ENCODE results near the gene POC5. TPM values are rescaled to one million over a fixed set of nuclear protein-coding genes. Genes with fewer than 3 reads are reported as not detected.
A peak's percentile ranks its signal among the peaks of the same experiment; 100 is the strongest.
"Not testable (repeated sequence)": the region's sequence is repeated elsewhere in the genome, so short reads cannot be mapped to it uniquely, and the experiment has no call there.

The POC5 gene, protein sequence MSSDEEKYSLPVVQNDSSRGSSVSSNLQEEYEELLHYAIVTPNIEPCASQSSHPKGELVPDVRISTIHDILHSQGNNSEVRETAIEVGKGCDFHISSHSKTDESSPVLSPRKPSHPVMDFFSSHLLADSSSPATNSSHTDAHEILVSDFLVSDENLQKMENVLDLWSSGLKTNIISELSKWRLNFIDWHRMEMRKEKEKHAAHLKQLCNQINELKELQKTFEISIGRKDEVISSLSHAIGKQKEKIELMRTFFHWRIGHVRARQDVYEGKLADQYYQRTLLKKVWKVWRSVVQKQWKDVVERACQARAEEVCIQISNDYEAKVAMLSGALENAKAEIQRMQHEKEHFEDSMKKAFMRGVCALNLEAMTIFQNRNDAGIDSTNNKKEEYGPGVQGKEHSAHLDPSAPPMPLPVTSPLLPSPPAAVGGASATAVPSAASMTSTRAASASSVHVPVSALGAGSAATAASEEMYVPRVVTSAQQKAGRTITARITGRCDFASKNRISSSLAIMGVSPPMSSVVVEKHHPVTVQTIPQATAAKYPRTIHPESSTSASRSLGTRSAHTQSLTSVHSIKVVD
- 11.9 and 12.1 TPM in 2 replicates for total RNA-seq
- polyA plus RNA-seq (2012), result 4.4 TPM

DNA sequence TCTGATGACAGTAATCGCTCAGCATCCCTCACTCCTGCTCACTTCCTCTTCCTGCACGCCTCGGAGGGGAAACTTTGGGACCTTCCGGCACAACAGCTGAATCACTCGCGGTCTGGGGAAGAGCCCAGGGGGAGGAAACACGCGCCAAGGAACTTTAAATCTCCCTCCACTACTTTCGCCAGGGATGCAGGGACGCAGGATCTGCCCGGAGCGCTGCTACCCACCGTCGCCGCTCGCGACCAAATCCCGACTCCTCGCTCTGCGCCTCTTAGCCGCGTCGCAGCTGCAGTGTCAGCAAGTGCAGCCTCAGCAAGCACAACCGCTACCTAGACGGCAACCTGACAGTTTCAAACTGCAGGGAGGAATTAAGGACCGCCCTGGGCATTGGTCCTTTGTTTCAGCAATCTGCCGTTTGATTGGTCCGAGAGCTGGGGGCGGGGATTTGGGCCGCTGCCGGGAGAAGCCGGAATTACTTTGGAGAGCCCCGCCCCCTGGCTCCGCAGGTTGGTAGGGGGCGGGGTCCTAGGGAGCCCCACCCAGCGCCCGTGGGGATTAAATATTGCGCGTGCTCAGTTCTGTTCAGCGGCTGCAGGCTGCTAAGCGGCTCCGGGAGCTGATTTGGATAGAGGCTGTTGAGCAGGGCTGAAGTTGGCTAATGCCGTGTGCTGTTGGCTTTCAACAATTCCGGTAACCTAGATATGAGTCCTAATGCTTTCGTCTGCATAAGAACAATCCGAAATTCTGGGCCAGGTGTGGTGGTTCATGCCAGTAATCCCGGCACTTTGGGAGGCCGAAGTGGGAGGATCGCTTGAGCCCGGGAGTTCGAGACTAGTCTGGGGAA lies at the start of gene POC5:
Gene POC5, minus strand, starts transcription at position 356 of the 841 bp plus-strand sequence. CDS start 4,500 bp downstream, outside the sequence.
- peak; percentile 95 for DNase-seq (ENCODE audit: low read depth)

DNA sequence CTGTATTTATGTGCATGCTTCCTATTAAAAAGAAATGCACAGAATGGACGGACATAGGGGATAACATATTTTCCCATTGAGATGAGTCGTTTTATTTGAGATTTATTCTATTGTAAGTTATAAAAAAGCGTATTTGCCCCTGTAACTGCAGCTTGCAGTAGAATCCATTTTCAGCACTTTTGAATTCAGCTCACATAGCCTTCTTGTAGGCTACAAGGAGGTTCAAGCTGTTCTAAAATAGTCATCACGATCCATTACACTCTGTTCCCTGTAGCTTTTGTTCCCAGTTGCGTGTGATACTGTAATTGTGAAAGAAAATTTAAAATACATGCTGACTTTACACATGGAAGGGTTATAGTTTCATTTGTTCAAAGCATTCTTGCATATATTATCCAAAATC lies 40.9 kb upstream of the POC5 start:
- DNase-seq (ENCODE audit: low read depth), result no peak

DNA sequence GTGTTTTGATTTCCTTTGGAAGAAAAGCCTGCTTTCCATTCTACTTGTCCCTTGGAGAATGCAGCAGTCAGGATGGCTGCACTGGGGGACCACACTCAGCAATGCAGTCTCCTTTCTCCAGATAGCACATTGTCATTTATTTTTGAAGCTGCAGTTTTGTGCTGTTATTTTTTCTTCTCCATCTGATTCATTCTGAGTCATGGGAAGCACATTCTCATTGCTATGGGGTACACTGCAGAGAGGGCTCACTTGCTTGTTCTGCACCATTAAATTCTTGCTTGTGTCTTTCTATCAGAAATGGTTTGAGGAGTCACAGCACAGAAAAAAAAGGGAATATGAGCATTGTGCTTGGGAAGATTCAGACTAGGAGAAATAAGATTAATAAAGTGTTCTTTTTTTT lies 39.7 kb upstream of the POC5 start:
- no peak for DNase-seq (ENCODE audit: low read depth)

DNA sequence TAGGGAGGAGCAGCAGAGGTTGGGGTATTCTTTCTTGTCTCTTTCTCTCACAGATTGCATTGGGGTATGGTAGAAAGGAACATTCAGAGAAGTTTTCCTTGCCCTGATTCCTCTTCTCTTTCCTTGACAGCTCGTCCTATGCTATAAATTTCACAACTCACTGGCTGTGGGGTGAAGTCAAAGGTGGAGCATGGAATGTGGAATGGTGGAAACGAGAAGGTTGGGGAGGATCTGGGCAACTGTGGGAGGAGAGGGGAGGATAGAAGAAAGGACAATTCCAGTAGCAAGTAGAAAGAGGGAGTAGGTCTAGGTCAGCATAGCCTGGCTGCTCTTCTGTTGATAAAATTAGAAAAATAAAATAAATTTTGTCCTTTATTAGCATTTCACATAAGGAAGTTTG lies 39.0 kb upstream of the POC5 start:
- DNase-seq (ENCODE audit: low read depth), result no peak

DNA sequence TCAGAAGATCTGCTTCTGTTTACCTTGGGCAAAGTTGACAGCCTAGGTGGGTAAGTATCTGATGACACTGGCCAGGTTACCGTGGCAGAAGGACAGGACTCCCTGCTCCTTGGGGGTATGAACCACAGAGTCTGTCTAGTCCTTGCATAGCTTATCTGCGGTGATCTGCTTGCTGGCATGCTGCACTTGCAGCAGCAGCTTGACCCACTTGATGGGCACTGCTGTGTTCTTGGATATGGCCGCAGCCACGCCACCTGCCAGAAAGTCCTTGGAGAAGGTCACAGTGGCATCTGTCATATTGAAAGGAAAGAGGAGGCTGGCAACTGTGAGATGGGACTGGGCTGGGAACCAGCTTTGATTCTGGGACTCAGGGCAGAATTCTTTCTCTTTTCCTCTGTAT lies 35.9 kb upstream of the POC5 start:
- peak; percentile 12 for DNase-seq (ENCODE audit: low read depth)

DNA sequence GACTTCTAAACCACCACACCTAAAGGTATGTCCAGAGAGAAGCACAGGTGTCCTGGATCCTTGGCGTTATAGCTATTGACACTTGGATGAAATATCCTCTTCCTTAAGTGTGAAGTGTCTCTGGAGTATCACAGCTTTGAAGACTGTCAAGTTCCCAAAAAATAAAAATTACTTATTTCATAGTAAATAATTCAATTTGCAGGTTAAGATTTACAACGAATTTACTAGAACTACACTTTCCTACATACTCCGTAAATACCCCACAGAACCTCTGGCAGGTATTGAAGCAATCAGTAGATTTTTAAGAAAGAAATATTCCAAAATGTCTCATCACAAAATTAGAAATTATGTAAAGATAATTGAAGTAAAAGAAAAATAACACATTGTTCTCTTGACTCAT lies 27.1 kb upstream of the POC5 start:
- no peak for DNase-seq (ENCODE audit: low read depth)

DNA sequence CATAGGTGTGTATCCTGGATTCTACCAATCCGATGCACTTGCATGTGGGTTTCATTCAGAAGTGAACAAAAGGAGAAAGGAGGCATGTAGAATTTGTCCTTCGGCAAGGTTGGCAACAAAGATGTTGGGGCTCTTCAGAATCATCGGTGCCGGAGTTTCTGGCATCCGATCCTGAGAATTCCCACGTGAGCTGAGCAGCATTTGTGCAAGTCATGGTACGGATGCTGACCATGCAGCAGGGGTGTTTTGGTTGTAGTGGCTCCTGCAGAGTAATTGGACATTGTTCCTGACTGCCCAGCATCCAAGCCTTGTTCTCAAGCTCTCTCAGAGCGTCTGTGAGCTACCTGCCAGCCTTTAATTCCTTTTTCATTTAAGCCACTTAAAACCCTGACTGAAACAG lies 19.0 kb upstream of the POC5 start:
- DNase-seq (ENCODE audit: low read depth), result no peak

DNA sequence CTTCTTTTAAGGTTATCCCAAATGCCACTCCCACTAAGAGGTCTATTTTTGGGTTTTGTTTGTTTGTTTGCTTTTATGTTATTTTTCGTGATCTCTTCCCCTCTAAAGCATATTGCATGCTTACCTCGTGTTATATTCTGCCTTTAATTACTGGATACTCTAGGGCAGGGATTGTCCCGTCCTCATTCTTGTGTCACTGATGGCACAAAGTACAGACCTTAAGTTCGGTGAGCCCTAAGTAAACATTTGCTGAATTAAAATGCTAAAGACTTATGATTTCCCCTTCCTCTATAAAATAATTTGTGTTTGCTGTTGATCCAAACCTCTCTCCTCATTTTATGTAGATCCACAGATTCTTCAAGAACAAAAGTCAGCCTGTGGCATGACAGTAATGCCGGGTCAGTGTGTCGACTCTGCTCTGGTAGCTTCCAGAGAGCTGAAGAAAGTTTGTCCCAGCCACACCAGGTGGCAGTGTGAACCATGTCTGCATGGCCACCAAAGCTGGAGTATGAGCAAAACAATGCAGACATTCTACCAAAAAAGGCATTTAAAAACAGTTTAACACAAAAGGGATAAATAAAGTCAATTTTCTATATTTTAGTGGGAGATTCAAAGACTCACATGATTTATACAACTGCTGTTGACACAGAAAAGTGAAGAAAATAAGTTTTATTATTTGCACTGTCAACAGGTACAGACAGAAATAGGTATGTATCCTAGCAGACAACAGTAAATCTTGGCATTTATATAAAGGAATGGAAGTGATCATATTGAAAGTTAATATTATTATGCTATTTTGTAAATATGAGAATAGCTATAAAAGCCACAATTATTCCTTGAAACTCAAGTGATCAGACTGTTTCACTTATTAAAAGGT lies 17.9 kb upstream of the POC5 start:
- peak; percentile 35 for DNase-seq (ENCODE audit: low read depth)

DNA sequence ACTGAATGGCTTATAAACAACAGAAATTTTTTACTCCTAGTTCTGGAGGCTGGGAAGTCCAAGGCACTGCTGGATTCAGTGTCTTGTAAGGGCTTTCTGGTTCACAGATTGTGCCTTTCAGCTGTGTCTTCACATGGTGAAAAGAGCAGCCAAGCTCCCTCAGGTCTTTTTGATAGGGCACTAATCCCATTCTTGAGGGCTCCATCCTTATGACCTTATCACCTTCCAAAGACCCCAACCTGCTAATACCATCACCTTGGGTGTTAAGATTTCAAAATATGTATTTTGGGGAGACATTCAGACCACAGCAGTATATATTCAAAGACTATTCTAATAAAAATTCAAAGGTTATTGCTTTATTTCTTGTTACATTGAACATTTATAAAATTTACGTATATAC lies 16.5 kb upstream of the POC5 start:
- no peak for DNase-seq (ENCODE audit: low read depth)

DNA sequence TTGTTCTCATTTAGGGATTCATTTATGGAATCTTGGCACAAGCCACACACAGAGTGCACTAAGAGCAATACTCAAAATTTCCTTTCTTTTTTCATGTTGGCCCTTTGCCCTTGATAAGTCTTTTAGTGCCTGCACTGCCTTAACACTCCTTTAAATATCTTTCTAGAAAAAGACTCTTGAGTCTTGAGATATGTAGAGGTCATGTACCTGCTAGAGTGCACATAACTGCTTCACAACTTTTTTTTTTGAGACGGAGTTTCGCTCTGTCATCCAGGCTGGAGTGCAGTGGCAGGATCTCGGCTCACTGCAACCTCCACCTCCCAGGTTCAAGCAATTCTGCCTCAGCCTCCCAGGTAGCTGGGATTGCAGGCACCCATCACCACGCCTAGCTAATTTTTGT lies 14.3 kb upstream of the POC5 start:
- DNase-seq (ENCODE audit: low read depth), result not testable (repeated sequence)

DNA sequence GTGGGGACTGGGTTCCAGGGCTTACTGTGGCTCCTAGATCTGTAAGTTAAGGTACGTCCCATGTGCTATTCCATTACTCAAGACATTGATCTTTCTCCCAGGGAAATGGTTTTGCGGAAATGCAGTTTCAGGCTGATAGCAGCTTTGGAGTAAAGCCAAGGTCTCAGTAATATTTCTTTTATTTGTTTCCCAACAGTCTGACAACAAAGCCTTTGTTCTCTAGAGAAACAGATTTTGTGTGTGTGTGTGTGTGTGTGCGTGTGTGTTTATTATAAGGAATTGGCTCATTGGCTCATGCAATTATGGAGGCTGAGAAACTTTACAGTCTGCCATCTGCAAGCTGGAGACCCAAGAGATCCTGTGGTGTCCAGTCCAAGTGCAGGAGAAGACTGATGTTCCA lies 12.1 kb upstream of the POC5 start:
- DNase-seq (ENCODE audit: low read depth), result no peak

DNA sequence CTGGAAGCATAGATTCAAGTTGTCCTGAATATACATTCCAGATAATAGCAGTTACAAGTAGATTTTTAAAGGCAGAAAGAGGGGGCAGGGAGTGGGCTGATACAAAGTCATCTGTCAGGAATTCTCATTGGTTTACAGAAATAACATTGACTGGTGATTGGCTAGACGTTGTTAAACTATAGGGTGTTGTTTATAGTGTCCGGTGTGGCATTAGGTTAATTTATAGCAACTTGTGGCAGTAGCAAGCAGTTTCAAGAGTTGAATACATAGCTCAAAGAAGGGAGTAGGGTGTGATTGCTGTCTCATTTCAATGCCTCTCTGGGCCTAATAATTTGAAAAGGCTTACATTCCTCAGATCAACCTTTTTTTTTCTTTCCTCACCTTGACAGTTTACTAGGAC lies 10.7 kb upstream of the POC5 start:
- no peak for DNase-seq (ENCODE audit: low read depth)

DNA sequence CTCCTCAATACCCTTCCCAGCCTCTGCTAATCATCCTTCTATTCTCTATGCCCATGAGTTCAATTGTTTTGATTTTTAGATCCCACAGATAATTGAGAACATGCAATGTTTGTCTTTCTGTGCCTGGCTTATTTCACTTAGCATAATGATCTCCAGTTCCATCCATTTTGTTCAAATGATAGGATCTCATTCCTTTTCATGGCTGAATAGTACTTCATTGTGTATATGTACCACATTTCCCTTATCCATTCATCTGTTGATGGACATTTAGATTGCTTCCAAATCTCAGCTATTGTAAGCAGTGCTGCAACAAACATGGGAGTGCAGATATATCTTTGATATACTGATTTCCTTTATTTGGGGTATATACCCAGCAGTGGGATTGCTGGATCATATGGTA lies 9.0 kb upstream of the POC5 start:
- DNase-seq (ENCODE audit: low read depth), result not testable (repeated sequence)

DNA sequence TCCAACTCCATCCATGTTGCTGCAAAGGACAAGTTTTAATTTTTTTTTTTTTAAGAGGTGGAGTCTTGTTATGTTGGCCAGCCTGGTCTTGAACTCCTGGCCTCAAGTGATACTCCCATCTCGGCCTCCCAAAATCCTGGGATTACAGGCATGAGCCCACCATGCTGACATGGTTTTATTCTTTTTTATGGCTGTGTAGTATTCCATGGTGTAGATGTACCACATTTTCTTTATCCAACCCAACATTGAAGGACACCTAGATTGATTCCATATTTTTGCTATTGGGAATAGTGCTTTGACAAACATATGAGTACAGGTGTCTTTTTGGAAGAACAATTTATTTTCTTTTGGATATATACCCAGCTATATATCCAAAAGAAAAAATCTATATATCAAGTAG lies 6.1 kb upstream of the POC5 start:
- DNase-seq (ENCODE audit: low read depth), result no peak

DNA sequence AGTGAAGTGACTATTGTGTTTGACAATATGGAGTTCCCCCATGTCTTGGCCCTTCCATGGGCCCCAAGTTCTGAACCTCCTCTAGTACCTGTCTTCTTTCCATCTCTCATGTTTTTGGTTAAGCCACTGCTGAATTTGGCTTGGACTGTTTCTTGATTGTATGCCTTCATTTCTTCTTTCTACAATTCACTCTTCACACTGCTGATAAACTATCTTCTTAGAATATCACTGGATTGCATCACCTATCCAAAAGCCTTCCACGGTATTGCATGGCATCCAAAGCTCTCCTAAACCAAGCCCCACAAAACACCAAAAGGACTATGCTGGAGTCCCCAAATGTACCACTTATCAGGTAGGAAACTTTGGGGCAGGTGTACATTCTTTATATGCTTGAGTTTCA lies 4.3 kb upstream of the POC5 start:
- no peak for DNase-seq (ENCODE audit: low read depth)

DNA sequence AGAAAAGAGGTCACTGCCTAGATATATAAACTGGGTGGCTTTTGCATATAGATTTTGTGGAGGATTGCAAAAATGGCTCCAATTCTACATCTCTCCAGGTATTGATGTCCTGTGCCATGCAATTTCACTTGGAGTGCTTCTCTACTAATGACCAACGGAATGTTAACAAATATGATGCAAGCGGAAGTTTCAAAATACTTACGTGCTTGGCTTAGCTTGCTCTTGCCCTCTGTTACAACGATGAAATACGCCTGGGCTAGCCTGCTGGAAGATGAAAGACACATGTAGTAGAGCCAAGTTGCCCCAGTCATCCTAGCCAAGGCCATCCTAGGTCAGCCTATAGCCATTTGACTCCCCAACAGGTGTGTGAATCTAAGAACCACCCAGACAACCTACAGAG lies 3.6 kb upstream of the POC5 start:
- DNase-seq (ENCODE audit: low read depth), result no peak

DNA sequence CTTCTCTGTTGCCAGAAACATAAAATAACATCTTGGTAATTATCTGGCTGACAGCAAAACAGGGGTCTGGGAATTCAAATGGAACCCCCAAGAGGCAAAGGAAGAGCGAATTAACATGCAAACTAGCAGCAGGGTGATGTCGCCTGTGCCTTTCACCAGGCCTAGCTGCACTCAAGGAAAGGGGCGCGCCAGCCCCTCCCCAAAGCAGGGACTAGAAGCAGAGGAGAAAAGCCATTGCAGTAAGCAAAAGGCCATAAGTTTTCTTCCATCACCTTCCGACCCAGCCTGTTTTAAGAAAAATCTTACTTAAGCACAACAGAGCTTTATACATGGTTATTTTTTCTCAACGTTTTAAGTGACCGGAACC lies 539 bp downstream of the POC5 start:
- DNase-seq (ENCODE audit: low read depth), result no peak

DNA sequence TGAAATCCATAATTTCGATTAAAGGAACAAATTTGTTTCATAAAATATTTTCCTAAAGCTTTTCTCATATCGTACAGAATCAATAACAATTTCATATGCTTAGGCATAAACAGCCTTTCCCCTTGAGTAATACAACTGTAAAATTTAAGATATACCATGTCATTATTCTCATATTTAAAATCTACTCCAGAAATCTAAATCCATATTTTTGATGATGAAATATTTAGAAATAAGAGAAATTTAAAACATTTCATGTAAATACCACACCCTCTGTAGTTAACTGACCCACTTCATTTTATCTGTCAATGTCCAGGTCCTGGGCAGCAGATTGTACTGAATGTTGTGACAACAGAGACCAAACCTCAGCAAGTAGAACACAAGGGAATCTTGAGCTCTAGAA lies 5.1 kb downstream of the POC5 start:
- no peak for DNase-seq (ENCODE audit: low read depth)

DNA sequence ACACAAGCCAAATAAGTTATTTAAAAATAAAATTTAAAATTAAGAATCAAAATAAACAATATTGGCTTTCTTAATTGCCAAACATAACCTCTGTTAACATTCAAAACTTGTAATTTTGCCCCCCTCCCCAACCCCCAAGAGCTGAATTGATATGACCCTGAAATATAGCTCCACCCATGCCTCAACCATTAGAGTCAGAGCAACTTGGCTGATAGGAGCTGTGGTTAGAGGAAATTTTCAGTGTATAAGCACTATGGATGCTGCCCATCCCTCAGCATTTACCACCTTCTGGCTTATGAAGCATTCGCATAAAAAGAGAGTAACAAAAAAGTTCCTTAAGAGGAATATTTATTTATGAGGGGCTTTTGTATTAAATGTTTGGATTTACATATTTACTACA lies 6.1 kb downstream of the POC5 start:
- no peak for DNase-seq (ENCODE audit: low read depth)

DNA sequence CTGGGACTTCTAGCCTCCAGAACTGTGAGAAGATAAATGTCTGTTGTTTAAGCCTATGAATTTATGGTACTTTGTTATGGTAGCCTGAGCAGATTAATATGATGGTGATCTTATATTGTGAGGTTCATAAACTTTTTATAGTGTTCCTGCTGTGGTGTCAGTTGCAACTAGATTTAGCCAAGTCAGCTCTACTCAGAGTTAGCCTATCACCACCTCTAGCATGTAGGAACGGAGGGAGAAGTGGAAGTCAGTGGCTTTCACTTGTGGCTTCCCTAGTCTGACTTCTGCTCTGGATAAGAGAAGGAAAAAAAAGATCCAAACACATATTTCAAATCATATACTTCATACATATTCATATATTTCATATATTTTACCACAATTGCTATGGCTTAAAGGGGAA lies 6.6 kb downstream of the POC5 start:
- DNase-seq (ENCODE audit: low read depth), result no peak

DNA sequence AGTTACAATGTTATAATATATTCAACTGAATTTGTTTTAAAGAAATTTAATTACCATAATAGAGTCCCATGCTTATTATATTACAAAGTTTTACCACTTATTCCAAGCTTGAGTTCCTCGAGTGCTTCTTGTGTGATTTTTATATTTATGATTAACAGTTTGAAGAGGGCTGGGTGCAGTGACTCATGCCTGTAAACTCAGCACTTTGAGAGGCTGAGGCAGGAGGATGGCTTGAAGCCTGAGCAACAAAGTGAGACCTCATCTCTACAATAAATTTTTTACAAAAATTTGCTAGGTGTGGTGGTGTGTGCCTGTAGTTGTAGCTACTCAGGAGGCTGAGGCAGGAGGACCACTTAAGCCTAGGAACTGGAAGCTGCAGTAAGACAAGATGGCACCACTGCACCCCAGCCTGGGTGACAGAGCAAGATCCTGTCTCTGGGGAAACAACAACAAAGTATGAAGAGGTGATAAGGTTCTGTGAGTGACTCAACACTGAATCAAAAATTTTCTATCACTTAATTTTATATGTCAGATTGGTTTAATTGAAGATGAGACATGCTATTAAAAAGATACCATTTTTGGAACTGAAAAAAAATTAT lies 9.2 kb downstream of the POC5 start:
- DNase-seq (ENCODE audit: low read depth), result no peak
